Panc1 (cell line): ENCODE data around the gene BAIAP2. TPM values are rescaled to one million over a fixed set of nuclear protein-coding genes. Genes with fewer than 3 reads are reported as not detected.

ENCODE experiments used
- ATAC-seq: fragments of 200-7000 bp; cut with Tn5 transposase; 2 replicates; pipeline ENCODE4 v1.9.1; 2020; ENCODE audit warnings: mild to moderate bottlenecking, moderate library complexity
- BruUV-seq: library from RNA; stranded (reverse); fragments of 400-500 nt; replicated peaks from 2 replicates; lab custom pipeline; 2021; lab: Mats Ljungman, UMichigan
- CTCF ChIA-PET: fragments of 300-600 bp; sonication (Branson Sonifier 250); formaldehyde crosslinking; loops from one replicate; lab custom pipeline; 2022; ENCODE audit warnings: antibody characterized with exemption; lab: Charles Lee
- POLR2A ChIA-PET: fragments of 300-600 bp; sonication (Branson Sonifier 250); formaldehyde crosslinking; loops from one replicate; lab custom pipeline; 2022; ENCODE audit warnings: antibody characterized with exemption; lab: Charles Lee
- DNase-seq: peaks from one replicate; pipeline ENCODE4 v3.0.0-alpha.2; 2010; ENCODE audit warnings: low read depth, low spot score
- H3K27ac ChIP-seq: 2 replicates; pipeline ENCODE4 v1.5.1; 2011; ENCODE audit warnings: mild to moderate bottlenecking, low read length, inconsistent platforms
- H3K27me3 ChIP-seq: fragments of 200-500 bp; sonication (Bioruptor generic); 2 replicates; pipeline ENCODE4 v1.6.0; 2014; ENCODE audit warnings: low read length, inconsistent platforms; ENCODE audit not compliant: control insufficient read depth, insufficient read depth
- H3K36me3 ChIP-seq: fragments of 200-500 bp; sonication (Bioruptor generic); 2 replicates; pipeline ENCODE4 v1.5.1; 2014; ENCODE audit warnings: inconsistent platforms, mild to moderate bottlenecking, low read length, moderate library complexity; ENCODE audit not compliant: control insufficient read depth, insufficient read depth
- H3K4me1 ChIP-seq: 2 replicates; pipeline ENCODE4 v1.5.1; 2011; ENCODE audit warnings: inconsistent platforms, mild to moderate bottlenecking, low read length, moderate library complexity; ENCODE audit not compliant: control insufficient read depth, insufficient read depth
- H3K4me3 ChIP-seq, 2 experiments: 2 replicates each; pipeline ENCODE4 v1.5.1; 2011 to 2012; ENCODE audit warnings: low read depth in 2 of 2, low read length in 2 of 2, mild to moderate bottlenecking in 2 of 2, inconsistent platforms in 1 of 2, moderate library complexity in 1 of 2
- H3K9me3 ChIP-seq: fragments of 200-500 bp; sonication (Bioruptor generic); 2 replicates; pipeline ENCODE4 v1.5.1; 2014; ENCODE audit warnings: low read depth, mild to moderate bottlenecking, inconsistent platforms, low read length, moderate library complexity; ENCODE audit not compliant: control insufficient read depth, insufficient read depth
- POLR2AphosphoS5 ChIP-seq: IDR thresholded peaks from 2 replicates; pipeline ENCODE4 v1.6.1; 2012; ENCODE audit warnings: mild to moderate bottlenecking, low read depth, low read length, moderate library complexity
- TCF7L2 ChIP-seq: IDR thresholded peaks from 2 replicates; pipeline ENCODE4 v1.6.1; 2011; ENCODE audit warnings: mild to moderate bottlenecking, low read depth, low read length, inconsistent platforms
- in situ Hi-C: cut with HindIII; loops from 2 replicates; pipeline ENCODE4 v1.10.0; 2016; ENCODE audit warnings: low sequenced_read_pairs, low pct_unique_long_range_greater_than_20kb
- intact Hi-C: fragments of 100-400 bp; cut with micrococcal nuclease; formaldehyde crosslinking; loops from one replicate; pipeline ENCODE4 v1.10.0; 2022; ENCODE audit not compliant: unreplicated experiment
- total RNA-seq: library from RNA; stranded (reverse); gene quantifications from one replicate; pipeline ENCODE4 v1.2.1, GENCODE V29; 2021; ENCODE audit not compliant: unreplicated experiment
- TF ChIP-seq, protein P1 (sequence below), 2 experiments: IDR thresholded peaks; 2 replicates each; pipeline ENCODE4 v1.6.1; 2011 to 2012; ENCODE audit warnings: low read depth in 2 of 2, control low read depth in 1 of 2, low read length in 1 of 2, mild to moderate bottlenecking in 1 of 2, moderate library complexity in 1 of 2; ENCODE audit not compliant: insufficient read depth in 1 of 2
- TF ChIP-seq, protein P2 (sequence below): fragments of 450-650 bp; IDR thresholded peaks from 2 replicates; pipeline ENCODE4 v1.5.1; 2017; ENCODE audit warnings: mild to moderate bottlenecking

Gene BAIAP2
- total RNA-seq, 1 experiment from 2014 or later = 125 TPM

DNA sequence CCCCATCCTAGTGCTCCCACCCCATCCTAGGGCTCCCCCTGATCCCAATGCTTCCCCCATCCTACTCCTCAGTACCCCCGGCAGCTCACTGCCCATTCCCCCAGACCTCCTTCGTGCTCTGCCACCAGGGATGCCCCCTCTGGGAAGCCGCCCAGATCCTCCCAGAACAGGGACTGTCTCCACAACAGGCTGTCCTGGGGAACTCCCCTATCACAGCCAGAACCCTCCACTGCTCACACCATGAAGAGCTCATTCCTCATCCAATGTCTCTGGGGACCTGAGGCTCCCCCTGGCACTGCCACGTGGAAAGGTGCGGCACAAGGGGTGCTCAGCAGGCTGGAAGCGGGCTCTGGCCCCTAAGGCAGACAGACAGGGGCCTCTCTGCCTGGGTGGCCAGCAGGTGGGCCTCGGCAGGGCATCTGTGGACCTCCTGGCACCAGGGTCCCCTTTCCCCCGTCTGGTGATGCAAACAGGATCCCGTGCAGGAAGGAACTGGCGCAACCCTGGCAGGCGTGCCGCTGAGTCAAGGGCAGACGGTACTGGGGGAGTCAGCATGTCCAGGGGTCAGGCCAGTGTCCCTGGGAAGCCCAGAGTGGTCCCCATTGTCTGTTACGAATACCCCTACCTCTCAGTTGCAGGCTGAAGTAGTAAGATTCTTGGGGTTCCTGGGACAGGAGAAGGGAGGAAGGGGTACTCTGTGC lies 115.6 kb downstream of the BAIAP2 start:
- Histone ChIP-seq H3K9me3 (no peaks in the 10 kb centered on the region), H3K27ac (no peak overlapping the region), H3K36me3 (no peaks in the 10 kb centered on the region), H3K27me3 (no peaks in the 10 kb centered on the region), H3K4me1 (no peaks in the 10 kb centered on the region), H3K4me3 (no peak overlapping the region)
- BruUV-seq = no TSS peak
- ChIA-PET POLR2A (interaction anchor here (0.5 kb wide), 1 partner anchor 72 kb away, joined by 9 read pairs; the partner anchor contains the start of gene CEP131), CTCF (no interaction called here)
- no peak for DNase-seq
- intact Hi-C loops = no loop called here
- TF ChIP-seq TCF7L2 = no peak
- TF ChIP-seq, protein P1, sequence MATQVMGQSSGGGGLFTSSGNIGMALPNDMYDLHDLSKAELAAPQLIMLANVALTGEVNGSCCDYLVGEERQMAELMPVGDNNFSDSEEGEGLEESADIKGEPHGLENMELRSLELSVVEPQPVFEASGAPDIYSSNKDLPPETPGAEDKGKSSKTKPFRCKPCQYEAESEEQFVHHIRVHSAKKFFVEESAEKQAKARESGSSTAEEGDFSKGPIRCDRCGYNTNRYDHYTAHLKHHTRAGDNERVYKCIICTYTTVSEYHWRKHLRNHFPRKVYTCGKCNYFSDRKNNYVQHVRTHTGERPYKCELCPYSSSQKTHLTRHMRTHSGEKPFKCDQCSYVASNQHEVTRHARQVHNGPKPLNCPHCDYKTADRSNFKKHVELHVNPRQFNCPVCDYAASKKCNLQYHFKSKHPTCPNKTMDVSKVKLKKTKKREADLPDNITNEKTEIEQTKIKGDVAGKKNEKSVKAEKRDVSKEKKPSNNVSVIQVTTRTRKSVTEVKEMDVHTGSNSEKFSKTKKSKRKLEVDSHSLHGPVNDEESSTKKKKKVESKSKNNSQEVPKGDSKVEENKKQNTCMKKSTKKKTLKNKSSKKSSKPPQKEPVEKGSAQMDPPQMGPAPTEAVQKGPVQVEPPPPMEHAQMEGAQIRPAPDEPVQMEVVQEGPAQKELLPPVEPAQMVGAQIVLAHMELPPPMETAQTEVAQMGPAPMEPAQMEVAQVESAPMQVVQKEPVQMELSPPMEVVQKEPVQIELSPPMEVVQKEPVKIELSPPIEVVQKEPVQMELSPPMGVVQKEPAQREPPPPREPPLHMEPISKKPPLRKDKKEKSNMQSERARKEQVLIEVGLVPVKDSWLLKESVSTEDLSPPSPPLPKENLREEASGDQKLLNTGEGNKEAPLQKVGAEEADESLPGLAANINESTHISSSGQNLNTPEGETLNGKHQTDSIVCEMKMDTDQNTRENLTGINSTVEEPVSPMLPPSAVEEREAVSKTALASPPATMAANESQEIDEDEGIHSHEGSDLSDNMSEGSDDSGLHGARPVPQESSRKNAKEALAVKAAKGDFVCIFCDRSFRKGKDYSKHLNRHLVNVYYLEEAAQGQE (IDR thresholded peaks at IDR 0.05; ENCODE audit: insufficient read depth in 1 of 2, low read depth in 2 of 2, low read length in 1 of 2) = no peak
- in situ Hi-C loops = no loop called here
- ATAC-seq = no peak

DNA sequence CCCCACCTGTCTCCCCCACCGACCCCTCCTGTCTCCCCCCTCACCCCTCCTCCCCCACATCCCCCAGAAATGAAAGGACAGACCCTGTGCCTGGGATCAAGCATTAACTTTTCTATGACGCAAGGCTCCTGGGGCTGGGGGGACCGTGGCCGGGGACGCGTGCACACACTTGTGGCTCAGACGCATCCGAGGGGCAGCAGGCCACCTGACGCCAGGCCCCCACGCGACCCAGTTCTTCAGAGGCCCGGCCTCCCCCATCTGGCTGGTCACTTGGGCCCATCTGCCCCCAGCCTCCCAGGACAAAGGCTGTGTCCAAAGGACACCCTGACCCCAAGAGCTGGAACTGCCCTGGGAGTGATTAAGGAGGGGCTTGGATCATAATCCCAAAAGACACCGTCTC lies 116.3 kb downstream of the BAIAP2 start:
- ChIA-PET POLR2A (no interaction called here), CTCF (no interaction called here)
- Histone ChIP-seq H3K4me1 (no peaks in the 10 kb centered on the region), H3K27me3 (no peaks in the 10 kb centered on the region), H3K36me3 (no peaks in the 10 kb centered on the region), H3K9me3 (no peaks in the 10 kb centered on the region), H3K4me3 (no peak overlapping the region), H3K27ac (no peak overlapping the region)
- no peak for DNase-seq
- TF ChIP-seq TCF7L2 = no peak
- TF ChIP-seq, protein P2, sequence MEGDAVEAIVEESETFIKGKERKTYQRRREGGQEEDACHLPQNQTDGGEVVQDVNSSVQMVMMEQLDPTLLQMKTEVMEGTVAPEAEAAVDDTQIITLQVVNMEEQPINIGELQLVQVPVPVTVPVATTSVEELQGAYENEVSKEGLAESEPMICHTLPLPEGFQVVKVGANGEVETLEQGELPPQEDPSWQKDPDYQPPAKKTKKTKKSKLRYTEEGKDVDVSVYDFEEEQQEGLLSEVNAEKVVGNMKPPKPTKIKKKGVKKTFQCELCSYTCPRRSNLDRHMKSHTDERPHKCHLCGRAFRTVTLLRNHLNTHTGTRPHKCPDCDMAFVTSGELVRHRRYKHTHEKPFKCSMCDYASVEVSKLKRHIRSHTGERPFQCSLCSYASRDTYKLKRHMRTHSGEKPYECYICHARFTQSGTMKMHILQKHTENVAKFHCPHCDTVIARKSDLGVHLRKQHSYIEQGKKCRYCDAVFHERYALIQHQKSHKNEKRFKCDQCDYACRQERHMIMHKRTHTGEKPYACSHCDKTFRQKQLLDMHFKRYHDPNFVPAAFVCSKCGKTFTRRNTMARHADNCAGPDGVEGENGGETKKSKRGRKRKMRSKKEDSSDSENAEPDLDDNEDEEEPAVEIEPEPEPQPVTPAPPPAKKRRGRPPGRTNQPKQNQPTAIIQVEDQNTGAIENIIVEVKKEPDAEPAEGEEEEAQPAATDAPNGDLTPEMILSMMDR = no peak
- no peak for TF ChIP-seq POLR2AphosphoS5
- TF ChIP-seq, protein P1 (IDR thresholded peaks at IDR 0.05; ENCODE audit: insufficient read depth in 1 of 2, low read depth in 2 of 2, low read length in 1 of 2) = no peak
- ATAC-seq = no peak
- intact Hi-C loops (no loop called here), in situ Hi-C loops (no loop called here)
- BruUV-seq = no TSS peak
